AG04450 (cell line): Measurements from ENCODE around the gene BRWD1. TPM values are rescaled to one million over a fixed set of nuclear protein-coding genes. Genes with fewer than 3 reads are reported as not detected.

Source experiments
- CTCF ChIA-PET: fragments of 300-600, 350-600 bp; formaldehyde crosslinking; extraction: SDS; loops from one replicate; lab custom pipeline; 2022; ENCODE audit warnings: antibody characterized with exemption, inconsistent platforms; lab: Charles Lee
- POLR2A ChIA-PET: fragments of 350-600 bp; formaldehyde crosslinking; extraction: SDS; loops from one replicate; lab custom pipeline; 2021; ENCODE audit warnings: antibody characterized with exemption, inconsistent platforms; lab: Yijun Ruan, JAX
- DNase-seq: peaks from one replicate; pipeline ENCODE4 v3.0.0-alpha.2; 2011; ENCODE audit warnings: low read depth, low spot score
- H3K27ac ChIP-seq: one replicate; pipeline ENCODE4 v1.5.1; 2012; ENCODE audit warnings: low read depth, low read length, control low read depth
- H3K27me3 ChIP-seq: one replicate; pipeline ENCODE4 v1.6.0; 2012; ENCODE audit warnings: low read length; ENCODE audit not compliant: control insufficient read depth, insufficient read depth
- H3K4me3 ChIP-seq: 2 replicates; pipeline ENCODE4 v1.5.1; 2011; ENCODE audit warnings: mild to moderate bottlenecking, low read depth, low read length, control low read depth
- H3K9me3 ChIP-seq: 2 replicates; pipeline ENCODE4 v1.5.1; 2012; ENCODE audit warnings: low read length; ENCODE audit not compliant: control insufficient read depth, insufficient read depth
- CTCF ChIP-seq: IDR thresholded peaks from 2 replicates; pipeline ENCODE4 v1.5.1; 2011; ENCODE audit warnings: low read depth, low read length, control low read depth, inconsistent platforms
- polyA plus RNA-seq: library from polyadenylated mRNA; depleted of rRNA; stranded (reverse); fragments of >200 nt; gene quantifications from 2 replicates; pipeline ENCODE4 v1.2.3, GENCODE V29; 2011

The BRWD1 gene
- polyA plus RNA-seq, 1 experiment = 19.7 TPM

- ChIA-PET CTCF (interaction anchor here (0.6 to 1.3 kb wide), 4 partner anchors 24 to 671 kb away, joined by 3 to 5 read pairs (median 4); no protein-coding TSS in a partner anchor), POLR2A (no interaction called here)
- no peak overlapping the region for H3K27ac ChIP-seq
- H3K4me3 ChIP-seq = no peak overlapping the region
- TF ChIP-seq CTCF = peak; percentile 59
- no peak for DNase-seq
- no peaks in the 10 kb centered on the region for H3K9me3 ChIP-seq
- H3K27me3 ChIP-seq = no peaks in the 10 kb centered on the region
Measured at GRCh38 chr21:39175154-39175553, 138.3 kb downstream of the BRWD1 start.

- no peak overlapping the region for H3K27ac ChIP-seq
- ChIA-PET CTCF (interaction anchor here (0.5 to 1.3 kb wide), 5 partner anchors 23 to 670 kb away, joined by 3 to 5 read pairs (median 3); no protein-coding TSS in a partner anchor), POLR2A (interaction anchor here (1.6 kb wide), 1 partner anchor 9 kb away, joined by 4 read pairs; the partner anchor contains the start of gene PSMG1)
- DNase-seq = no peak
- H3K9me3 ChIP-seq = no peaks in the 10 kb centered on the region
- TF ChIP-seq CTCF = no peak
- H3K4me3 ChIP-seq = no peak overlapping the region
- H3K27me3 ChIP-seq = no peaks in the 10 kb centered on the region
Measured at GRCh38 chr21:39173716-39174680, 139.4 kb downstream of the BRWD1 start.

- Histone ChIP-seq H3K27me3 (no peaks in the 10 kb centered on the region), H3K9me3 (peaks cover 3% of the 10 kb centered on the region; the same call in 1 of the 2 replicates), H3K4me3 (no peak overlapping the region), H3K27ac (no peak overlapping the region)
- no peak for TF ChIP-seq CTCF
- ChIA-PET POLR2A (no interaction called here), CTCF (no interaction called here)
- DNase-seq = no peak
Measured at GRCh38 chr21:39169906-39170305, 143.5 kb downstream of the BRWD1 start.

- H3K27ac ChIP-seq = no peak overlapping the region
- H3K9me3 ChIP-seq = peaks cover 12% of the 10 kb centered on the region; the same call in 1 of the 2 replicates
- no peak for TF ChIP-seq CTCF
- no peak for DNase-seq
- H3K27me3 ChIP-seq = no peaks in the 10 kb centered on the region
- no peak overlapping the region for H3K4me3 ChIP-seq
- ChIA-PET POLR2A (no interaction called here), CTCF (interaction anchor here (1.6 kb wide), 1 partner anchor 31 kb away, joined by 7 read pairs; no protein-coding TSS in a partner anchor)
Measured at GRCh38 chr21:39168800-39169199, 144.6 kb downstream of the BRWD1 start.

GRCh38 chr21:39164523-39164922, 148.9 kb downstream of the BRWD1 start:
- no peak overlapping the region for H3K4me3 ChIP-seq
- ChIA-PET CTCF (no interaction called here), POLR2A (no interaction called here)
- TF ChIP-seq CTCF = no peak
- peaks cover 6% of the 10 kb centered on the region for H3K27me3 ChIP-seq
- H3K9me3 ChIP-seq = peaks cover 12% of the 10 kb centered on the region
- no peak overlapping the region for H3K27ac ChIP-seq
- no peak for DNase-seq
